Kidney tubule cell (primary cell): ENCODE measurements around the gene PCK1.

ENCODE experiments used
- DNase-seq: peaks from one replicate; pipeline ENCODE4 v3.0.0-alpha.2; 2018; ENCODE audit warnings: low spot score

The PCK1 gene

DNA sequence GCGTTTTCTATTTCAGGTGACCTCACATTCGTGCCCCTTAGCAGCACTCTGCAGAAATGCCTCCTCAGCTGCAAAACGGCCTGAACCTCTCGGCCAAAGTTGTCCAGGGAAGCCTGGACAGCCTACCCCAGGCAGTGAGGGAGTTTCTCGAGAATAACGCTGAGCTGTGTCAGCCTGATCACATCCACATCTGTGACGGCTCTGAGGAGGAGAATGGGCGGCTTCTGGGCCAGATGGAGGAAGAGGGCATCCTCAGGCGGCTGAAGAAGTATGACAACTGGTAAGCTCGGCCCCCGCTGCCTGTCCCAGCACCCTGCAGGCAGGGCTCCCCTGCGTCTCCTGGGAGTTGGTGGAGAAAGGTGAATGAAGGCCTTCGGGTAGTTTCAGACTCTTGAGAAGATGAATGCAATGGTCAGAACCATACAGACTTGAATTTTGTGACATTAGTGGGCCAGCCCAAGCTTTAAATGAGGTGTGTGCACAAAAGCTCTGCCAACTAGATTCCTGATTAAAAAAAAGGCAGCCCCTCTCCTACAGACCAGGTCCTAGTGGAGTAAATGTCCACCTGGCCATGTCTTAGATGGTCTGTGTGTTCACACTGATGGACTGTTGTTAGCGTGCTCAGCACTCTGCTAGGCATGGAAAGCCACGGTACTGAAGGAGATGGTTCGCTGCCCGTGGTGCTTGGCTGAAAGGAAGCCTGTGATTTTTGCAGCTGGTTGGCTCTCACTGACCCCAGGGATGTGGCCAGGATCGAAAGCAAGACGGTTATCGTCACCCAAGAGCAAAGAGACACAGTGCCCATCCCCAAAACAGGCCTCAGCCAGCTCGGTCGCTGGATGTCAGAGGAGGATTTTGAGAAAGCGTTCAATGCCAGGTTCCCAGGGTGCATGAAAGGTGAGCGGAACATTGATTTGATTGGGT, 708 bp downstream of the PCK1 start:
- no peak for DNase-seq

DNA sequence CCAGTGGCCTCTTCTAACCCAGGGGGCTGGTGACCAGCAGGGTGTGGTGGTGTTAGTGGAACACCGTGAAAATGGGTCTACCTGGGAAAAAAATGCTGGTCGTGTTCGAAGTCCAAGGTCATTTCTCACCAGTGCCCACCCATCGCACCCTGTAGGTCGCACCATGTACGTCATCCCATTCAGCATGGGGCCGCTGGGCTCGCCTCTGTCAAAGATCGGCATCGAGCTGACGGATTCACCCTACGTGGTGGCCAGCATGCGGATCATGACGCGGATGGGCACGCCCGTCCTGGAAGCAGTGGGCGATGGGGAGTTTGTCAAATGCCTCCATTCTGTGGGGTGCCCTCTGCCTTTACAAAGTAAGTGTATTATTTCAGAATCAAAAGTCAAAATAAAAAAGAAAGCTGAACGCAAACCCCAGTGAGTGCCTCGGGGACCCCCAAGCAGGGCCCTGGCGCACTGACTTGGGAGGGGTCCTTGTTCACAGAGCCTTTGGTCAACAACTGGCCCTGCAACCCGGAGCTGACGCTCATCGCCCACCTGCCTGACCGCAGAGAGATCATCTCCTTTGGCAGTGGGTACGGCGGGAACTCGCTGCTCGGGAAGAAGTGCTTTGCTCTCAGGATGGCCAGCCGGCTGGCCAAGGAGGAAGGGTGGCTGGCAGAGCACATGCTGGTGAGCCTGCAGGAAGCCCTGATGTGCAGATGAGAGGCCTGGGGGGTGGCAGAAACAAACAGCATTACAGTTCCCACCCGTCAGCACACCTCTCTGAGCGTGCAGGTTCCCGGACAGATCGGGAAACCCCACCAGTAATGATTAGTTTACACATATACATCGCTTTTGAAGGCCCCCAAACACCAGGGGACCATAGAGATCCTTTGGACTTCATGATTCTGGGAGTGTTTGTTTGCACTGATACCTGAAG, 1.9 kb downstream of the PCK1 start:
- DNase-seq = no peak

GRCh38 chr20:57563522-57563921, 2.6 kb downstream of the PCK1 start:
- DNase-seq = no peak

GRCh38 chr20:57564180-57564802, 3.4 kb downstream of the PCK1 start:
- no peak for DNase-seq

- no peak for DNase-seq
Observed at GRCh38 chr20:57564951-57565642, 4.2 kb downstream of the PCK1 start.

DNA sequence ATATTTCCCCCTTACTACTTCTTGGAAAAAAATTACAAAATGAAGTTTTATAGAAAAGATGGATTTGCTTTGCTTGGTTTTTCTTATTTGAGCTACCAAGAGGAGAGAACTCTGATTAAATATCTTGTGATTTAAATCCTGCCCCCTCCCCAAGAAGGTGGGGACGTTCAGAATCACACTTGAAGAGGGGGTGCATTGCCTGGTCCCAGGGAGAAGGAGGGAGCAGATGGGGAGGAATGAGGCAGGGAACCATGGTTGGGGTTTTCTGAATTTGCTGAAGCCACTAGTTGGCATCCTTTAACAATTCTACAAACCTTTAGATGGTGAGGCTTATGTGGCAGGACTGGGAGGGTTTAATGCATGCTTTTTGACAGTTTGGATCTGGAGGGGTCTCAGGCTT, 5.5 kb downstream of the PCK1 start:
- DNase-seq = no peak

GRCh38 chr20:57566803-57567459, 6.0 kb downstream of the PCK1 start:
- DNase-seq = no peak

GRCh38 chr20:57567471-57568079, 6.7 kb downstream of the PCK1 start:
- DNase-seq = no peak

- DNase-seq = no peak
Observed at GRCh38 chr20:57568088-57568896, 7.4 kb downstream of the PCK1 start.

DNA sequence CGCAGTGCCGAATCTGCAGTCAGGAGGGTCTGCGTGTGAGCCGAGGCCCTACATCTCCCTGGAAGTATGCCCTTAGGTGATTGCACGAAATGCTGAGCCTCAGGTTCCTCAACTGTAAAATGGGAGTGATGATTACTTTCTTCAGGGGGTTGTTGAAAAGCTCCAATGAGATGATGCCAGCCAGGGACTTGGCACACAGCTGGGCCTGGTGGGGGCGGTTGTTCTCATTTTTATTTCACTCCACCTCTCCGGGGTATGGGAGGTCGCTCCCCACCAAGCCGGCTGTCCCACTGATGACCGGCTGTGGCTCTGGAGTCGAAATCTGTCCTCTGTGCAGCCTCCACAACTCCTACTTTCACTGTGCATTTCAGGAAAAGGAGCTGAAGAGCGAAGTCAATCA, 8.1 kb downstream of the PCK1 start:
- no peak for DNase-seq

- no peak for DNase-seq
Observed at GRCh38 chr20:57570145-57570850, 9.4 kb downstream of the PCK1 start.

DNA sequence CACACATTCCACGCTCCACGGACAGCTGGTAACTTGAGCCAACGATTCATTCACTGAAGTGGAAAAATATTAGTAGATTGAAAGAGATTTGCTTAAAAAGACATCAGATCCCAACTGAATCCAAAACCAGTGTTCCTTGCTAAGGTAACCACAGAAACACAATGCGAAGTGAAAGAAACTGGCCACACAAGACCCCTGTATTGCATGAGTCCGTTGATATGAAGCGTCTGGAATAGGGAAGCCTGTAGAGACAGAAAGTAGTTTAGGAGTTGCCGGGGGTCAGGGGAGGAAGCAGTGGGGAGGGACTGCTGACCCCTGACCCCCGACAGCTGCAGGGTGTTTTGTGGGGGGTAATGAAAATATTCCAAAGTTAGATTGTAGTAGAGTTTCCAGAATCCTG, 10.0 kb downstream of the PCK1 start:
- DNase-seq = no peak

DNA sequence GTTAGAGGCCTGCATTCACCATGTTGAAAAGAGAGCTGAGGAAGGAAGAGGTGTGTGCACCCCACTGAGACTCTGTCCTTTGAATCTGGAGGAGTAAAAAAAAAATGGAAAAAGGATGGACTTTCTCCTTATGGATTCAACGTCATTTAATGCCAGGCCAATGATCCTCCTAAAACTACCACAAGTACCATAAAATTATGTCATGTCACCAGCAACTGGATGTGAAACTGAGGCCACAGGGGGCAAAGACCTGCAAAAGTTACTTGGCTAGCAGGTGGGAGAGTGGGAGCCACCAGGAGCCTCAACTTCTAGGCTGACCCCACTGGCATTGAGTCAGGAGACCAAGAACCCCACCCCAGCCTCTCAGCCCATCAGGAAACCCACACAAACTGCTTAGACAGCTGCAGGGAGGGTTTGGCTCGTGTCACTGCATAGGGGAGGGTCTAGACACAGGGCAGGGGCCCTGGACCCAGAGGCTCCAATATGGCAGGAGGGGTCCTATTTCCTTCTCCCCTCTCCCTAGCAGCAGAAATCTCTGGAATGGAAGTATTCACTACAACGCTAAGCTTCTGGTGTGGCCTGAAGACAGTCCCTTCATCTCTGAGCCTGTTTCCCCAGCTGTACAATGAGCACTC, 11.0 kb downstream of the PCK1 start:
- DNase-seq = no peak

- no peak for DNase-seq
Observed at GRCh38 chr20:57573242-57573641, 12.3 kb downstream of the PCK1 start.

GRCh38 chr20:57573894-57574293, 13.0 kb downstream of the PCK1 start:
- no peak for DNase-seq

GRCh38 chr20:57574954-57575353, 14.0 kb downstream of the PCK1 start:
- DNase-seq = no peak

GRCh38 chr20:57576002-57576401, 15.1 kb downstream of the PCK1 start:
- no peak for DNase-seq

DNA sequence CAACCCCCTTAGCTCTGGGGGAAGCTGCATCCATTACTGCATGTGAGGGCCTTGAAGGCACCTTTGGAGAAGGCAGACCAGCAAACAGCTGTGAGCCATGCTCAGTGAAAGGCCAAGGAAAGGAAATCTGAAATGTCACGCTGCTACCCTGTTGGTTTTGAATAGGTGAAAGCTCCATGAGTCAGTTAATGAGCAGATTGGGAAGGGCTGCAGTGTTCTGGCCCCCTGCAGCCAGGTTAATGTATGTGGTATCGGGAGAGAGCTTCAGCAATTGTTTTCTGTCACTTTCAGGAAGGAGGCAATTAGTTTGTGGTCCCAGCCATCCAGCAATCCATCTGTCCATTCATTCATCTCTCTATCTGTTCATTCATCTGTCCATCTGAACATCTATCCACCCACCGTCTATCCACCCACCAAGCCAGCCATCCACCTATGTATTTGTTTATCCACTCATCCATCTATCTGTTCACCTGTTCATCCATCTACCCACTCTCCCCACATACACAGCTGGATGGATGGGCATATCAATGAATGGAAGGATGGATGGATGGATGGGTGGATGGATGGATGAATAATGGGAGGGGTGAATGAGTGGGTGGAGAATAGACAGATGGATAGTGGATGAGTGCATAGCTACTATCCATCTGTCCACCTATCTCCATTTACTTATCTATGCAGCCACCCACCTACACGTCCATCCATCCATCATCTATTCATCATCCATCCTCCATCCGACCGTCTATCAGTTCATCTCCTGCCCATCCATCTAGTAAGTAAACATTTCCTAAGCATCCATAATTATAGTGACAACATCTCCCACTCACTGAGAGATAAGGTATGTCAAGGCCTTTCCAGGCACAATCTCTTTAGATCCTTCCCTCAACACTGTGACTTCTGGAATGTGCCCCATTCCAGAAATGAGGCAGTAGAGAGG, 16.0 kb downstream of the PCK1 start:
- no peak for DNase-seq
